ENCODE measurements around the gene TMEM250.

DNA sequence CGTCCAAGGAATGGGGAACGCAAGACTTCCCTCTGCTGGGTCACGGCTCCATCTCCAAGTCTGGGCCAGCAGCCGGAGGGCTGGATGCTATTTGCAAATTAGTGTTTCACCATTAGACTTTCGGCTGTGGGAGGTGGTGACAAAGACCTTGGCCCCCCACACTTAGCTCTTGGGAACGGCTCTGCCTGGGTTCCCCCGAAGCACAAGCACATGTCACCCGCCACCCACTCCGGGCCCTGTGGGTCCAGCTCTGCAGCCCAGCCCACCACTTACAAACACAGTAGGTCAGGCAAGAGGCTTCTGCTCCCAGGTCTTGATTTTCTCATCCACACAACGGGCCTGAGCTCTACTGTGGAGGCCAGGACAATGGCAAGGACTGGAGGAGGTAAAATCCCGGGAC, 25.8 kb upstream of the TMEM250 start:
- TF ChIP-seq, protein P1, sequence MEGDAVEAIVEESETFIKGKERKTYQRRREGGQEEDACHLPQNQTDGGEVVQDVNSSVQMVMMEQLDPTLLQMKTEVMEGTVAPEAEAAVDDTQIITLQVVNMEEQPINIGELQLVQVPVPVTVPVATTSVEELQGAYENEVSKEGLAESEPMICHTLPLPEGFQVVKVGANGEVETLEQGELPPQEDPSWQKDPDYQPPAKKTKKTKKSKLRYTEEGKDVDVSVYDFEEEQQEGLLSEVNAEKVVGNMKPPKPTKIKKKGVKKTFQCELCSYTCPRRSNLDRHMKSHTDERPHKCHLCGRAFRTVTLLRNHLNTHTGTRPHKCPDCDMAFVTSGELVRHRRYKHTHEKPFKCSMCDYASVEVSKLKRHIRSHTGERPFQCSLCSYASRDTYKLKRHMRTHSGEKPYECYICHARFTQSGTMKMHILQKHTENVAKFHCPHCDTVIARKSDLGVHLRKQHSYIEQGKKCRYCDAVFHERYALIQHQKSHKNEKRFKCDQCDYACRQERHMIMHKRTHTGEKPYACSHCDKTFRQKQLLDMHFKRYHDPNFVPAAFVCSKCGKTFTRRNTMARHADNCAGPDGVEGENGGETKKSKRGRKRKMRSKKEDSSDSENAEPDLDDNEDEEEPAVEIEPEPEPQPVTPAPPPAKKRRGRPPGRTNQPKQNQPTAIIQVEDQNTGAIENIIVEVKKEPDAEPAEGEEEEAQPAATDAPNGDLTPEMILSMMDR (IDR thresholded peaks at IDR 0.05; ENCODE audit: insufficient read depth, low read depth, low read length): no peak
- no peak for TF ChIP-seq EZH2 (IDR thresholded peaks at IDR 0.05; ENCODE audit: insufficient read depth, low read length)

Data from astrocyte (in vitro differentiated cells and primary cell).